HG02885 (cell line): Measurements from ENCODE around the gene RNF182.

Experiments used
- ATAC-seq: cut with Tn5 transposase; IDR thresholded peaks from one replicate; pipeline ENCODE4 v1.9.1; 2021; ENCODE audit warnings: mild to moderate bottlenecking; ENCODE audit not compliant: unreplicated experiment, poor library complexity

RNF182 gene

GRCh38 chr6:14026831-14027539 lies 102.2 kb downstream of the RNF182 start:
- ATAC-seq, result no peak

GRCh38 chr6:14028631-14029030 lies 103.9 kb downstream of the RNF182 start:
- ATAC-seq, result no peak

- ATAC-seq, result no peak
Observed at GRCh38 chr6:14029605-14030004, 104.9 kb downstream of the RNF182 start.
